CD14-positive monocyte (primary cell): ENCODE data around the gene MXRA7. TPM values are rescaled to one million over a fixed set of nuclear protein-coding genes. Genes with fewer than 3 reads are reported as not detected.

ENCODE experiments used
- DNase-seq, 3 donors: peaks; one replicate each; pipeline ENCODE4 v3.0.0-alpha.2; 2011 to 2022
- H2AFZ ChIP-seq: 2 replicates; pipeline ENCODE4 v1.6.0; 2012; ENCODE audit warnings: mild to moderate bottlenecking, low read depth, low read length, inconsistent platforms; ENCODE audit not compliant: insufficient read depth, poor library complexity, severe bottlenecking
- H3K27ac ChIP-seq, 2 donors: 1 replicate in 1 of 2; 2 replicates in 1 of 2; pipeline ENCODE4 v1.5.1; 2012 to 2013; ENCODE audit warnings: low read length in 2 of 2, control low read depth in 1 of 2, inconsistent platforms in 1 of 2, low read depth in 1 of 2, mild to moderate bottlenecking in 1 of 2
- H3K27me3 ChIP-seq, 2 donors: one replicate each; pipeline versions ENCODE4 v1.6.0 to v1.6.1; 2011 to 2013; ENCODE audit warnings: low read length in 2 of 2; ENCODE audit not compliant: control insufficient read depth in 2 of 2, insufficient read depth in 2 of 2
- H3K36me3 ChIP-seq, 2 donors: replicated peaks in 1 of 2; 1 replicate in 1 of 2; 2 replicates in 1 of 2; pipeline versions ENCODE4 v1.5.1 to v1.6.1; 2012 to 2013; ENCODE audit warnings: low read length in 2 of 2, control low read depth in 1 of 2, inconsistent platforms in 1 of 2, mild to moderate bottlenecking in 1 of 2; ENCODE audit not compliant: insufficient read depth in 2 of 2, control insufficient read depth in 1 of 2
- H3K4me1 ChIP-seq, 2 donors: 1 replicate in 1 of 2; 2 replicates in 1 of 2; pipeline versions ENCODE4 v1.5.1 to v1.6.1; 2012 to 2013; ENCODE audit warnings: low read length in 2 of 2, control low read depth in 1 of 2, inconsistent platforms in 1 of 2, mild to moderate bottlenecking in 1 of 2, moderate library complexity in 1 of 2; ENCODE audit not compliant: insufficient read depth in 2 of 2, control insufficient read depth in 1 of 2
- H3K4me2 ChIP-seq: replicated peaks from 2 replicates; pipeline ENCODE3; 2012; ENCODE audit warnings: low read length, moderate library complexity, mild to moderate bottlenecking; ENCODE audit not compliant: poor library complexity, severe bottlenecking; ENCODE audit errors: extremely low read depth
- H3K4me3 ChIP-seq, 3 experiments: fragments of 200-600 bp in 1 of 3; sonication (generic) in 1 of 3; replicated peaks in 1 of 3; 1 replicate in 2 of 3; 2 replicates in 1 of 3; pipeline ENCODE4 v1.5.1; 2011 to 2013; ENCODE audit warnings: low read length in 3 of 3, mild to moderate bottlenecking in 3 of 3, control low read depth in 2 of 3, low read depth in 2 of 3, inconsistent platforms in 1 of 3, moderate library complexity in 1 of 3
- H3K79me2 ChIP-seq: 2 replicates; pipeline ENCODE4 v1.6.0; 2012; ENCODE audit warnings: mild to moderate bottlenecking, control low read depth, inconsistent platforms, low read length, moderate library complexity; ENCODE audit not compliant: insufficient read depth
- H3K9ac ChIP-seq: 2 replicates; pipeline ENCODE4 v1.6.0; 2017; ENCODE audit warnings: low read length, mild to moderate bottlenecking; ENCODE audit not compliant: insufficient read depth, poor library complexity, severe bottlenecking
- H3K9me3 ChIP-seq, 2 donors: replicated peaks in 1 of 2; 1 replicate in 1 of 2; 2 replicates in 1 of 2; pipeline versions ENCODE4 v1.5.1 to v1.6.1; 2012 to 2013; ENCODE audit warnings: low read length in 2 of 2, control low read depth in 1 of 2; ENCODE audit not compliant: control insufficient read depth in 1 of 2, insufficient read depth in 1 of 2
- H4K20me1 ChIP-seq: 2 replicates; pipeline ENCODE4 v1.6.0; 2012; ENCODE audit warnings: mild to moderate bottlenecking, low read length, control low read depth, moderate library complexity; ENCODE audit not compliant: insufficient read depth
- H3K27ac Mint-ChIP-seq, 7 donors: one replicate each; pipeline ENCODE4 v1.8.0; 2020; ENCODE audit warnings: mild to moderate bottlenecking in 7 of 7, mixed read lengths in 7 of 7, moderate library complexity in 6 of 7, inconsistent platforms in 2 of 7
- H3K27me3 Mint-ChIP-seq, 3 donors: one replicate each; pipeline ENCODE4 v1.8.0; 2021 to 2022; ENCODE audit warnings: low read depth in 3 of 3, mild to moderate bottlenecking in 3 of 3, mixed read lengths in 3 of 3, moderate library complexity in 3 of 3, inconsistent platforms in 1 of 3
- H3K36me3 Mint-ChIP-seq, 2 donors: one replicate each; pipeline ENCODE4 v1.8.0; 2020; ENCODE audit warnings: mixed read lengths in 2 of 2, inconsistent platforms in 1 of 2, mild to moderate bottlenecking in 1 of 2
- H3K4me1 Mint-ChIP-seq: one replicate; pipeline ENCODE4 v1.8.0; 2020; ENCODE audit warnings: mild to moderate bottlenecking, mixed read lengths
- H3K4me3 Mint-ChIP-seq, 2 donors: one replicate each; pipeline ENCODE4 v1.8.0; 2020; ENCODE audit warnings: mild to moderate bottlenecking in 2 of 2, mixed read lengths in 2 of 2, moderate library complexity in 1 of 2
- H3K9me3 Mint-ChIP-seq, 7 donors: one replicate each; pipeline ENCODE4 v1.8.0; 2020 to 2022; ENCODE audit warnings: mixed read lengths in 7 of 7, mild to moderate bottlenecking in 6 of 7, moderate library complexity in 6 of 7, inconsistent platforms in 2 of 7
- CTCF ChIP-seq: fragments of 200-600 bp; IDR thresholded peaks from one replicate; pipeline ENCODE4 v1.8.0; 2022; ENCODE audit warnings: antibody characterized with exemption, mild to moderate bottlenecking
- WGBS: methylation state at CpG from one replicate; pipeline ENCODE4 v1.1.5; 2013; ENCODE audit warnings: missing lambda C conversion rate; ENCODE audit not compliant: insufficient coverage; 5-methylcytosine and 5-hydroxymethylcytosine counted together
- intact Hi-C, 2 donors: fragments of 100-400 bp; cut with micrococcal nuclease; formaldehyde crosslinking; loops; one replicate each; pipeline versions ENCODE4 v1.15.0 to v1.15.1; 2023
- polyA plus RNA-seq, 3 donors: library from polyadenylated mRNA; depleted of rRNA in 1 of 3; unstranded in 2 of 3; stranded (reverse) in 1 of 3; fragments of 300-500 nt in 2 of 3; fragments of >200 nt in 1 of 3; fragmentation: Illumina TruSeq in 2 of 3; gene quantifications; 1 replicate in 2 of 3; 2 replicates in 1 of 3; pipeline ENCODE4 v1.2.3, GENCODE V29; 2012 to 2021

The MXRA7 gene
- polyA plus RNA-seq, 3 donors, result 0.13 to 0.81 (median 0.30) TPM

GRCh38 chr17:76658242-76658662, 52.5 kb downstream of the MXRA7 start:
- no peak overlapping the region for H3K9ac ChIP-seq
- Mint-ChIP-seq H3K36me3 (peaks cover 3 to 4% of the 10 kb centered on the region in 2 donors), H3K9me3 (peaks cover 0 to 4% (median 0%) of the 10 kb centered on the region in 7 donors), H3K27me3 (peaks cover 0 to 3% (median 2%) of the 10 kb centered on the region in 3 donors), H3K4me1 (peaks cover 25% of the 10 kb centered on the region), H3K27ac (no peak overlapping the region), H3K4me3 (no peak overlapping the region)
- 69% methylated on average over 2 of the region's 5 CpGs for WGBS
- H3K4me3 ChIP-seq, result no peak overlapping the region
- H3K27me3 ChIP-seq, result no peaks in the 10 kb centered on the region
- DNase-seq, result no peak
- no peaks in the 10 kb centered on the region for H3K79me2 ChIP-seq
- H3K4me2 ChIP-seq, result no peak overlapping the region
- no peaks in the 10 kb centered on the region for H3K9me3 ChIP-seq
- no peaks in the 10 kb centered on the region for H3K36me3 ChIP-seq
- H3K27ac ChIP-seq, result no peak overlapping the region
- intact Hi-C loops, result no loop called here
- H2AFZ ChIP-seq, result no peak overlapping the region
- H3K4me1 ChIP-seq, result peaks cover 10 to 13% of the 10 kb centered on the region in 2 donors
- TF ChIP-seq CTCF, result no peak
- no peaks in the 10 kb centered on the region for H4K20me1 ChIP-seq

- no peak for DNase-seq
- Mint-ChIP-seq H3K4me3 (no peak overlapping the region), H3K36me3 (peaks cover 3 to 4% of the 10 kb centered on the region in 2 donors), H3K9me3 (peaks cover 0 to 7% (median 2%) of the 10 kb centered on the region in 7 donors), H3K27me3 (peaks cover 0 to 4% (median 3%) of the 10 kb centered on the region in 3 donors), H3K4me1 (peaks cover 25% of the 10 kb centered on the region), H3K27ac (no peak overlapping the region)
- no peak overlapping the region for H3K4me3 ChIP-seq
- H3K9me3 ChIP-seq, result no peaks in the 10 kb centered on the region
- H4K20me1 ChIP-seq, result no peaks in the 10 kb centered on the region
- intact Hi-C loops, result no loop called here
- peaks cover 10 to 13% of the 10 kb centered on the region in 2 donors for H3K4me1 ChIP-seq
- no peak overlapping the region for H3K27ac ChIP-seq
- no peak overlapping the region for H3K4me2 ChIP-seq
- WGBS, result 62% methylated on average over 2 of the region's 8 CpGs
- no peaks in the 10 kb centered on the region for H3K79me2 ChIP-seq
- H3K9ac ChIP-seq, result no peak overlapping the region
- no peaks in the 10 kb centered on the region for H3K36me3 ChIP-seq
- H2AFZ ChIP-seq, result no peak overlapping the region
- no peak for TF ChIP-seq CTCF
- H3K27me3 ChIP-seq, result no peaks in the 10 kb centered on the region
These were observed 53.1 kb downstream of the MXRA7 start for GRCh38 chr17:76657505-76658241.
